WTC11 (cell line): ENCODE data around the gene DNAH17. TPM values are rescaled to one million over a fixed set of nuclear protein-coding genes. Genes with fewer than 3 reads are reported as not detected.

Experiments used
- ATAC-seq: fragments of 200-7000 bp; cut with Tn5 transposase; 2 replicates; pipeline ENCODE4 v1.10.0; 2021; ENCODE audit warnings: mild to moderate bottlenecking, moderate library complexity
- CTCF ChIA-PET: fragments of 300-600 bp; sonication (Branson Sonifier 250); formaldehyde crosslinking; loops from one replicate; lab custom pipeline; 2021; ENCODE audit warnings: antibody characterized with exemption; lab: Charles Lee
- POLR2A ChIA-PET: fragments of 350-600 bp; sonication (Branson Sonifier 250); formaldehyde crosslinking; loops from one replicate; lab custom pipeline; 2021; ENCODE audit warnings: antibody characterized with exemption; lab: Charles Lee
- DNase-seq: peaks from one replicate; pipeline ENCODE4 v3.0.0; 2021; ENCODE audit warnings: low spot score
- H3K27ac Mint-ChIP-seq: 2 replicates; pipeline ENCODE4 v1.8.0; 2021; ENCODE audit warnings: mixed read lengths
- H3K27me3 Mint-ChIP-seq: 2 replicates; pipeline ENCODE4 v1.8.0; 2021; ENCODE audit warnings: low read depth, mild to moderate bottlenecking, moderate library complexity, mixed read lengths
- H3K36me3 Mint-ChIP-seq: 2 replicates; pipeline ENCODE4 v1.8.0; 2021; ENCODE audit warnings: mixed read lengths
- H3K4me1 Mint-ChIP-seq: 2 replicates; pipeline ENCODE4 v1.8.0; 2022; ENCODE audit warnings: mixed read lengths
- H3K4me3 Mint-ChIP-seq: 2 replicates; pipeline ENCODE4 v1.8.0; 2021; ENCODE audit warnings: mild to moderate bottlenecking, moderate library complexity, mixed read lengths
- H3K9me3 Mint-ChIP-seq: 2 replicates; pipeline ENCODE4 v1.8.0; 2021; ENCODE audit warnings: mixed read lengths
- ARID4B ChIP-seq: sonication (generic); formaldehyde crosslinking; IDR thresholded peaks from 2 replicates; pipeline ENCODE4 v1.8.0; 2023; ENCODE audit warnings: missing genetic modification reagents, mild to moderate bottlenecking, borderline replicate concordance
- ATF6 ChIP-seq: sonication (generic); formaldehyde crosslinking; IDR thresholded peaks from 2 replicates; pipeline ENCODE4 v1.8.1; 2023; ENCODE audit warnings: mild to moderate bottlenecking, missing genetic modification reagents
- CBFB ChIP-seq: sonication (generic); formaldehyde crosslinking; IDR thresholded peaks from 2 replicates; pipeline ENCODE4 v1.8.1; 2022; ENCODE audit warnings: mild to moderate bottlenecking, low read depth, missing genetic modification reagents
- CDX4 ChIP-seq: fragments of 250-450 bp; sonication (Bioruptor Pico); IDR thresholded peaks from 2 replicates; pipeline ENCODE4 v1.9.0; 2021; ENCODE audit warnings: moderate library complexity, mild to moderate bottlenecking, inconsistent platforms, borderline replicate concordance
- CTCF ChIP-seq: fragments of 200-600 bp; IDR thresholded peaks from 2 replicates; pipeline ENCODE4 v1.8.0; 2022; ENCODE audit warnings: antibody characterized with exemption
- EMX1 ChIP-seq: fragments of 250-450 bp; sonication (Bioruptor Pico); IDR thresholded peaks from 2 replicates; pipeline ENCODE4 v1.8.0; 2021; ENCODE audit warnings: mild to moderate bottlenecking
- ETV6 ChIP-seq: sonication (generic); formaldehyde crosslinking; IDR thresholded peaks from 2 replicates; pipeline ENCODE4 v1.8.1; 2022; ENCODE audit warnings: mild to moderate bottlenecking, missing genetic modification reagents
- FOXJ3 ChIP-seq: sonication (generic); formaldehyde crosslinking; IDR thresholded peaks from 2 replicates; pipeline ENCODE4 v1.9.0; 2021; ENCODE audit warnings: missing genetic modification reagents, mild to moderate bottlenecking, borderline replicate concordance
- FOXK1 ChIP-seq: sonication (generic); formaldehyde crosslinking; IDR thresholded peaks from 2 replicates; pipeline ENCODE4 v1.8.0; 2022; ENCODE audit warnings: mild to moderate bottlenecking, moderate library complexity, missing genetic modification reagents
- GTF2I ChIP-seq: fragments of 250-450 bp; sonication (Bioruptor Pico); conservative IDR thresholded peaks from 2 replicates; pipeline ENCODE4 v1.4.0; 2021; ENCODE audit warnings: mild to moderate bottlenecking
- IRF1 ChIP-seq: sonication (generic); formaldehyde crosslinking; IDR thresholded peaks from 2 replicates; pipeline ENCODE4 v1.8.0; 2023; ENCODE audit warnings: missing genetic modification reagents
- NFE2L1 ChIP-seq: sonication (generic); formaldehyde crosslinking; IDR thresholded peaks from 2 replicates; pipeline ENCODE4 v1.8.1; 2023; ENCODE audit warnings: missing genetic modification reagents
- NR2C2 ChIP-seq: sonication (generic); formaldehyde crosslinking; IDR thresholded peaks from 2 replicates; pipeline ENCODE4 v1.8.0; 2022; ENCODE audit warnings: mild to moderate bottlenecking, missing genetic modification reagents
- RORB ChIP-seq: fragments of 250-450 bp; sonication (Bioruptor Pico); IDR thresholded peaks from 2 replicates; pipeline ENCODE4 v1.9.0; 2021; ENCODE audit warnings: mild to moderate bottlenecking
- TCF7 ChIP-seq: sonication (generic); formaldehyde crosslinking; IDR thresholded peaks from 2 replicates; pipeline ENCODE4 v1.8.0; 2022; ENCODE audit warnings: mild to moderate bottlenecking, low read depth, missing genetic modification reagents, moderate library complexity
- TEAD1 ChIP-seq: sonication (generic); formaldehyde crosslinking; IDR thresholded peaks from 2 replicates; pipeline ENCODE4 v1.8.0; 2022; ENCODE audit warnings: mild to moderate bottlenecking, missing genetic modification reagents
- ZBTB21 ChIP-seq: sonication (generic); formaldehyde crosslinking; IDR thresholded peaks from 2 replicates; pipeline ENCODE4 v1.8.1; 2023; ENCODE audit warnings: mild to moderate bottlenecking, missing genetic modification reagents, borderline replicate concordance
- ZNF138 ChIP-seq: sonication (generic); formaldehyde crosslinking; conservative IDR thresholded peaks from 2 replicates; pipeline ENCODE4 v1.8.1; 2022; ENCODE audit warnings: mild to moderate bottlenecking, moderate library complexity, missing genetic modification reagents
- ZNF423 ChIP-seq: fragments of 250-450 bp; sonication (Bioruptor Pico); IDR thresholded peaks from 2 replicates; pipeline ENCODE4 v2.1.2; 2022; ENCODE audit warnings: mild to moderate bottlenecking, moderate library complexity
- ZNF532 ChIP-seq: fragments of 250-450 bp; sonication (Bioruptor Pico); IDR thresholded peaks from 2 replicates; pipeline ENCODE4 v1.9.0; 2021; ENCODE audit warnings: mild to moderate bottlenecking, borderline replicate concordance
- total RNA-seq: library from RNA; stranded (reverse); gene quantifications from 3 replicates; pipeline ENCODE4 v1.2.3, GENCODE V29; 2021

DNAH17 gene
- total RNA-seq, 1 experiment from 2014 or later, result 0.87 TPM

- TF ChIP-seq ARID4B (CRISPR knock-in tag) (no peak), NFE2L1 (CRISPR knock-in tag) (no peak), CTCF (no peak), ZNF138 (CRISPR knock-in tag) (no peak)
Measured at GRCh38 chr17:78512976-78513375, 64.2 kb downstream of the DNAH17 start (continued).

GRCh38 chr17:78510141-78511075 is 66.8 kb downstream of the DNAH17 start:
- H3K27ac Mint-ChIP-seq, result no peak overlapping the region
- H3K4me3 Mint-ChIP-seq, result no peak overlapping the region
- TF ChIP-seq ZNF532 (CRISPR knock-in tag) (no peak), ZBTB21 (CRISPR knock-in tag) (no peak), EMX1 (CRISPR knock-in tag) (no peak), GTF2I (CRISPR knock-in tag) (no peak), NFE2L1 (CRISPR knock-in tag) (no peak), CBFB (CRISPR knock-in tag) (no peak), ATF6 (CRISPR knock-in tag) (no peak), FOXJ3 (CRISPR knock-in tag) (no peak), ZNF423 (CRISPR knock-in tag) (no peak), TEAD1 (CRISPR knock-in tag) (no peak), FOXK1 (CRISPR knock-in tag) (no peak), CDX4 (CRISPR knock-in tag) (no peak), IRF1 (CRISPR knock-in tag) (no peak), NR2C2 (CRISPR knock-in tag) (no peak), RORB (CRISPR knock-in tag) (no peak), TCF7 (CRISPR knock-in tag) (no peak), ETV6 (CRISPR knock-in tag) (no peak)
- TF ChIP-seq, all 79 proteins: peak for 0
- CTCF ChIA-PET, result no interaction called here
- peaks cover 5% of the 10 kb centered on the region; the same call in 1 of the 2 replicates for H3K4me1 Mint-ChIP-seq
- DNase-seq (no peak), ATAC-seq (no peak)
- H3K36me3 Mint-ChIP-seq, result no peaks in the 10 kb centered on the region
- peaks cover 6% of the 10 kb centered on the region for H3K9me3 Mint-ChIP-seq
- H3K27me3 Mint-ChIP-seq, result no peaks in the 10 kb centered on the region; the same call in 1 of the 2 replicates
- POLR2A ChIA-PET, result no interaction called here
